ENCODE results near the gene CATSPERZ. TPM values are rescaled to one million over a fixed set of nuclear protein-coding genes. Genes with fewer than 3 reads are reported as not detected.
A peak's percentile ranks its signal among the peaks of the same experiment; 100 is the strongest.

The CATSPERZ gene
- total and polyA plus RNA-seq, 2 experiments from 2014 or later = not detected

DNA sequence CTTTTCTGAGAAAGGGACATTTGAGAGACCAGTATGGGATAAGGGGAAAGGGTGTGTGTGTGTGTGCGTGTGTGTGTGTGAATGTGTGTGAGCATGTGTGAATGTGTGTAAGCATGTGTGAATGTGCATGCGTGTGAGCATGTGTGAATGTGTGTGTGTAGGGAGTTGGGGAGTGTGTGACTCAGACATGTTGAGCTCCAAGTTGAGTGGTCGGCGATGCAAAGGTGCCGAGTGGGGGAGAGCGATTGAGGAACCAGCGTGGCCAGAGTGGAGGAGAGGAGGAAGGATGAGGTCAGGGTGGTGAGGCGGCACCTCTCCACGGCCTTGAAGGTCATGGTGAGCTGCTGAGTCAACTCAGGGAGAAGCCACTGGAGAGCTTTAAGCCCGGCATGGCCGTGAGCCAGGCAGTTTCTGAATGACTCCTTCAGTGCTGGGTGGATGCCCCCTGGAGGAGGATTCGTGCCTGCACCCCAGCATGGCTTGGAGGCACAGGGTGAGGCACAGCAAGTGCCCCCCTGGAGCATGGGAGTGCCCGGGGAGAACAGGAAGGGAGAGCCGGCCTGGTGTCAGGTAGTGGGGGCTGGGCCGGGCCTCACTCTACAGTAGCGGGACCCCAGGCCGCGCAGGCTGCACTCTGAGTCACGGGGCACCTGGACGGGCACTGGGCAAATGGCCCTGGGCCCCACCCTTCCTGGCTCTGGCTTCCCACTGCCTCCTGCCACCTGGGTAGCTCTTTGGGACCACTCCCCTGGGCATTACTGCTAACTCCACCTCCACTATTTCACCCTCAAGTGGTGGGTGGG, 31.6 kb downstream of the CATSPERZ start:
- H3K79me2 ChIP-seq (ENCODE audit: insufficient read depth) = no peaks in the 10 kb centered on the region
- no peaks in the 10 kb centered on the region for H3K9me3 ChIP-seq (ENCODE audit: low read depth)
- peak overlapping the region; percentile 12; the same call in 1 of the 2 replicates for H3K4me3 ChIP-seq
- peaks cover 9% of the 10 kb centered on the region for H3K4me1 ChIP-seq (ENCODE audit: insufficient read depth)
- H3F3A ChIP-seq (ENCODE audit: insufficient read depth) = no peaks in the 10 kb centered on the region
- no peaks in the 10 kb centered on the region for H3K9me2 ChIP-seq (ENCODE audit: insufficient read depth)
- DNase-seq = peak; percentile 98
- H4K20me1 ChIP-seq (ENCODE audit: insufficient read depth) = no peaks in the 10 kb centered on the region
- in situ Hi-C loops (cut with MboI) = no loop called here
- H3K9ac ChIP-seq = no peak overlapping the region
- peak overlapping the region; percentile 30 for H3K4me2 ChIP-seq (ENCODE audit: unreplicated experiment)
- no peaks in the 10 kb centered on the region for H3K36me3 ChIP-seq (ENCODE audit: low read depth)
- H2AFZ ChIP-seq = peak overlapping the region; percentile 54
- TF ChIP-seq EZH2phosphoT487 (IDR thresholded peaks at IDR 0.05; ENCODE audit: insufficient read depth, low read depth) (no peak), EZH2 (IDR thresholded peaks at IDR 0.05; ENCODE audit: insufficient read depth, poor library complexity, severe bottlenecking) (no peak)
- WGBS, 2 experiments (ENCODE audit: low coverage in 1 of 2, low lambda C conversion rate in 2 of 2, missing lambda C conversion rate in 2 of 2) = 33% methylated on average over 20 of the region's 20 CpGs
- no peak overlapping the region for H3K27ac ChIP-seq
- H3K27me3 ChIP-seq (replicated peaks; ENCODE audit: insufficient read depth) = no peaks in the 10 kb centered on the region

DNA sequence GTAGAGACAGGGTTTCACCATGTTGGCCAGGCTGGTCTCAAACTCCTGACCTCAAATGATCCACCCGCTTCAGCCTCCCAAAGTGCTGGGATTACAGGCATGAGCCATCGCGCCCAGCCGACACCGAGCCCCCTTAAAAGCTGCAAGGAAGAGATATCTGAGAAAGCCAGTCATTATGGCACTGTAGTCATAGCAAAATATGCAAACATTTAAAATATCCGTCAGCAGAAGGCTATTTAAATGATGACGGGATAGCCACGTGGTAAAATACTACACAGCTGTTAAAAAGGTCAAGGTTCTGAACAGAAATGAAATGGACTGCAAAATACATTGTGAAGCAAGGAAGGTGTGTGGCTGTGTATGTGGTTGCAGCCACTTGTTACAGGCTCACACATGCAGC, 33.4 kb downstream of the CATSPERZ start:
- Histone ChIP-seq H3K4me1 (ENCODE audit: insufficient read depth) (peaks cover 9% of the 10 kb centered on the region), H3K4me2 (ENCODE audit: unreplicated experiment) (no peak overlapping the region), H3F3A (ENCODE audit: insufficient read depth) (no peaks in the 10 kb centered on the region), H2AFZ (no peak overlapping the region), H3K9ac (no peak overlapping the region), H3K27ac (no peak overlapping the region), H3K4me3 (no peak overlapping the region), H3K36me3 (ENCODE audit: low read depth) (no peaks in the 10 kb centered on the region), H3K9me2 (ENCODE audit: insufficient read depth) (no peaks in the 10 kb centered on the region), H4K20me1 (ENCODE audit: insufficient read depth) (no peaks in the 10 kb centered on the region), H3K79me2 (ENCODE audit: insufficient read depth) (no peaks in the 10 kb centered on the region), H3K9me3 (ENCODE audit: low read depth) (no peaks in the 10 kb centered on the region), H3K27me3 (replicated peaks; ENCODE audit: insufficient read depth) (no peaks in the 10 kb centered on the region)
- DNase-seq = no peak
- in situ Hi-C loops (cut with MboI) = no loop called here
- 81 to 86% methylated on average over 8 of the region's 8 CpGs for WGBS, 2 experiments (ENCODE audit: low coverage in 1 of 2, low lambda C conversion rate in 2 of 2, missing lambda C conversion rate in 2 of 2)
- TF ChIP-seq EZH2 (IDR thresholded peaks at IDR 0.05; ENCODE audit: insufficient read depth, poor library complexity, severe bottlenecking) (no peak), EZH2phosphoT487 (IDR thresholded peaks at IDR 0.05; ENCODE audit: insufficient read depth, low read depth) (no peak)

DNA sequence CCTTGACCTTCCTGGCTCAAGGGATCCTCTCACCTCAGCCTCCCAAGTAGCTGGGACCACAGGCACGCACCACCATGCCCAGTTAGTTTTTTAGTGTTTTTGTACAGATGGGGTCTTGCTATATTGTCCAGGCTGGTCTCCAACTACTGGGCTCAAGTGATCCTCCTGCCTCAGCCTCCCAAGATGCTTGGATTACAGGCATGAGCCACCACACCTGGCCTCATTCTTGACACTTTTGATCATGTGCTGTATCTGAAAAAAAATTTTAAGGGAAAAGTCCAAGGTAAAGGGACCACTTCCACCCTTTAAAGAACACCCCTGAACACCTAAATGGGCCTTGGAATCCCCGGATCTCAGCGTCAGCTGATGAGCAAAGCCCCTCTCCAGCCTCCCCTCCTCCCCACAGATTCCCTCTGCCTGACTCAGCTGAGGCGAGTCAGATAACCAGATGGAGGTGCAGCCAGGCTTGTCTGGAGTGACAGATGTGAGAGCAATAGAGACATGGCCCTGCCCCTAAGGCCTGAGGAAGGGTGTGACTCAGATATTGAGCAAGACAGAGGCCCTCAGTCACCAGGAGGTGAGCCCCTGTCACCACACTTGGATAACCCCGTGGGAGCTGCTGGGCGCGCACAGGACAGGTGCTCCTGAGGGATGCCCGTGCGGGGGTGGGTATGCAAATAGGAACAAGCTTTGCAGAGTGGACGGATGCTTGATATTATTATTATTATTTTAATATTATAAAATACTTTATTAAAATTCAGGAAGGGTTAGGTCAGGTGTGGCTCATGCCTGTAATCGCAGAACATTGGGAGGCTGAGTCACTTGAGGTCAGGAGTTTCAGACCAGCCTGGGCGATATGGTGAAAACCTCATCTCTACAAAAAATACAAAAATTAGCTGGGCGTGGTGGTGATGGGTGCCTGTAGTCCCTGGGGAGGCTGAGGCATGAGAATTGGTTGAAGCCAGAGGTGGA, 34.9 kb downstream of the CATSPERZ start:
- no peak overlapping the region for H3K27ac ChIP-seq
- no peaks in the 10 kb centered on the region for H4K20me1 ChIP-seq (ENCODE audit: insufficient read depth)
- DNase-seq = peak; percentile 94
- H3K9me2 ChIP-seq (ENCODE audit: insufficient read depth) = no peaks in the 10 kb centered on the region
- H3K36me3 ChIP-seq (ENCODE audit: low read depth) = no peaks in the 10 kb centered on the region
- H2AFZ ChIP-seq = no peak overlapping the region
- 24 to 32% methylated on average over 13 of the region's 13 CpGs for WGBS, 2 experiments (ENCODE audit: low coverage in 1 of 2, low lambda C conversion rate in 2 of 2, missing lambda C conversion rate in 2 of 2)
- H3K4me2 ChIP-seq (ENCODE audit: unreplicated experiment) = no peak overlapping the region
- H3K27me3 ChIP-seq (replicated peaks; ENCODE audit: insufficient read depth) = no peaks in the 10 kb centered on the region
- no peak overlapping the region for H3K4me3 ChIP-seq
- H3K9ac ChIP-seq = no peak overlapping the region
- no peaks in the 10 kb centered on the region for H3F3A ChIP-seq (ENCODE audit: insufficient read depth)
- H3K79me2 ChIP-seq (ENCODE audit: insufficient read depth) = no peaks in the 10 kb centered on the region
- H3K9me3 ChIP-seq (ENCODE audit: low read depth) = no peaks in the 10 kb centered on the region
- TF ChIP-seq EZH2 (IDR thresholded peaks at IDR 0.05; ENCODE audit: insufficient read depth, poor library complexity, severe bottlenecking) = no peak
- no peak for TF ChIP-seq EZH2phosphoT487 (IDR thresholded peaks at IDR 0.05; ENCODE audit: insufficient read depth, low read depth)
- in situ Hi-C loops (cut with MboI) = no loop called here
- peaks cover 9% of the 10 kb centered on the region for H3K4me1 ChIP-seq (ENCODE audit: insufficient read depth)

DNA sequence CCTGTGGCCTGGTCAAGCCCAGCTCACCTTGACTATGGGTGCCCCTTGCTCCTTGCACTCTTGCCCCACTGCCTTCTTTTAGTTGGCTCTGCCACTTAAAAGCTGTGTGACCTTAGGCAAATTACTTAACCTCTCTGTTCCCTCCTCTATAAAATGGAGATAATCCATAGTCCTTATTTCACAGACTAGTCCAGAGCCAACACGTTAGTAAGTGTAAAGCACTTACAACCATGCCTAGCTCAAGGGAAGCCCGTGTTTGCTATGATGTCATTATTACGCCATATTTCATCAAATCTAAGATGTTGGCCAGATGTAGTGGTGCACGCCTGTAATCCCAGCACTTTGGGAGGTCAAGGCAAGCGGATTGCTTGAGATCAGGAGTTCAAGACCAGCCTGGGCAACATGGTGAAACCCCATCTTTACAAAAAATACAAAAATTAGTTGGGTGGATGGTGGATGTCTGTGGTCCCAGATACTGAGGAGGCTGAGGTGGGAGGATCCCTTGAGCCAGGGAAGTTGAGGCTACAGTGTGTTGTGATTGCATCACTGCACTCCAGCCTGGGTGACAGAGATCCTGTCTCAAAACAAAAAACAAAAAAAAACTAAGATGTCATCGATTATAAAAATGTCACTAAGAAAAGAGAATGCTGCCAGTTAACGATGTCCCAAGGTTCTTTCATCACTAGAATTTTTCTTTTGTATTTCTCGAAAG, 37.5 kb downstream of the CATSPERZ start:
- TF ChIP-seq EZH2 (IDR thresholded peaks at IDR 0.05; ENCODE audit: insufficient read depth, poor library complexity, severe bottlenecking) (no peak), EZH2phosphoT487 (IDR thresholded peaks at IDR 0.05; ENCODE audit: insufficient read depth, low read depth) (no peak)
- H3K79me2 ChIP-seq (ENCODE audit: insufficient read depth) = no peaks in the 10 kb centered on the region
- no peaks in the 10 kb centered on the region for H3K36me3 ChIP-seq (ENCODE audit: low read depth)
- no peak overlapping the region for H3K4me2 ChIP-seq (ENCODE audit: unreplicated experiment)
- H3K9me3 ChIP-seq (ENCODE audit: low read depth) = no peaks in the 10 kb centered on the region
- H3K9me2 ChIP-seq (ENCODE audit: insufficient read depth) = no peaks in the 10 kb centered on the region
- 58 to 62% methylated on average over 8 of the region's 8 CpGs for WGBS, 2 experiments (ENCODE audit: low coverage in 1 of 2, low lambda C conversion rate in 2 of 2, missing lambda C conversion rate in 2 of 2)
- in situ Hi-C loops (cut with MboI) = no loop called here
- DNase-seq = no peak
- H3K4me3 ChIP-seq = no peak overlapping the region
- H2AFZ ChIP-seq = no peak overlapping the region
- no peaks in the 10 kb centered on the region for H4K20me1 ChIP-seq (ENCODE audit: insufficient read depth)
- H3K4me1 ChIP-seq (ENCODE audit: insufficient read depth) = no peaks in the 10 kb centered on the region
- no peaks in the 10 kb centered on the region for H3K27me3 ChIP-seq (replicated peaks; ENCODE audit: insufficient read depth)
- H3F3A ChIP-seq (ENCODE audit: insufficient read depth) = no peaks in the 10 kb centered on the region
- no peak overlapping the region for H3K9ac ChIP-seq
- no peak overlapping the region for H3K27ac ChIP-seq
